GM12878 (cell line): ENCODE measurements around the gene EXOSC1. TPM values are rescaled to one million over a fixed set of nuclear protein-coding genes. Genes with fewer than 3 reads are reported as not detected.
A peak's percentile ranks its signal among the peaks of the same experiment; 100 is the strongest.

Experiments used
- ATAC-seq: fragments of 200-7000 bp; cut with Tn5 transposase; 3 replicates; pipeline ENCODE4 v1.9.1; 2020; ENCODE audit warnings: mild to moderate bottlenecking, moderate library complexity
- BruUV-seq: library from RNA; stranded (reverse); fragments of 400-500 nt; replicated peaks from 2 replicates; lab custom pipeline; 2021; lab: Mats Ljungman, UMichigan
- CTCF ChIA-PET: fragments of 300-600 bp; sonication (Branson Sonifier 250); formaldehyde crosslinking; extraction: SDS; loops from one replicate; lab custom pipeline; 2021; ENCODE audit warnings: inconsistent platforms; lab: Yijun Ruan, JAX
- POLR2A ChIA-PET: fragments of 350-600 bp; formaldehyde crosslinking; extraction: SDS; loops from one replicate; lab custom pipeline; 2021; ENCODE audit warnings: inconsistent platforms; lab: Charles Lee
- RAD21 ChIA-PET: fragments of 300-600 bp; sonication (Branson Sonifier 250); formaldehyde crosslinking; loops from one replicate; lab custom pipeline; 2023; ENCODE audit warnings: antibody characterized with exemption; ENCODE audit not compliant: unreplicated experiment; lab: Charles Lee
- SMC1A ChIA-PET: fragments of 300-600 bp; sonication (Branson Sonifier 250); formaldehyde crosslinking; loops from one replicate; lab custom pipeline; 2023; ENCODE audit not compliant: unreplicated experiment, uncharacterized antibody; lab: Charles Lee
- DNase-seq: peaks from one replicate; pipeline ENCODE4 v3.0.0-alpha.2; 2011; ENCODE audit warnings: low read depth, low spot score
- FAIRE-seq: peaks from 3 replicates; lab custom pipeline; 2011; peaks lifted over from hg19 to GRCh38; lab: Jason Lieb, UNC
- H2AFZ ChIP-seq: 2 replicates; pipeline ENCODE4 v1.6.0; 2011; ENCODE audit warnings: low read depth, low read length, control low read depth; ENCODE audit not compliant: control insufficient read depth
- H3K27ac ChIP-seq: 2 replicates; pipeline ENCODE4 v1.5.1; 2011; ENCODE audit warnings: control low read depth; ENCODE audit not compliant: control insufficient read depth, insufficient read depth
- H3K27me3 ChIP-seq, 2 experiments: replicated peaks in 1 of 2; 2 replicates each; pipeline versions ENCODE4 v1.6.0 to v1.6.1; 2011; ENCODE audit warnings: low read length in 1 of 2; ENCODE audit not compliant: control insufficient read depth in 2 of 2, insufficient read depth in 2 of 2
- H3K36me3 ChIP-seq, 2 experiments: 2 replicates each; pipeline ENCODE4 v1.5.1; 2011; ENCODE audit warnings: low read length in 1 of 2; ENCODE audit not compliant: control insufficient read depth in 2 of 2, insufficient read depth in 2 of 2
- H3K4me1 ChIP-seq: 2 replicates; pipeline ENCODE4 v1.6.1; 2011; ENCODE audit warnings: mild to moderate bottlenecking, low read length, moderate library complexity, mixed read lengths; ENCODE audit not compliant: control insufficient read depth, insufficient read depth
- H3K4me2 ChIP-seq: 2 replicates; pipeline ENCODE4 v1.6.0; 2011; ENCODE audit warnings: control low read depth; ENCODE audit not compliant: control insufficient read depth, insufficient read depth
- H3K4me3 ChIP-seq: fragments of 200-600 bp; sonication (generic); 2 replicates; pipeline ENCODE4 v1.5.1; 2016
- H3K79me2 ChIP-seq: 2 replicates; pipeline ENCODE4 v1.6.0; 2011; ENCODE audit warnings: low read length; ENCODE audit not compliant: control insufficient read depth, insufficient read depth
- H3K9ac ChIP-seq: 2 replicates; pipeline ENCODE4 v1.8.0; 2011; ENCODE audit warnings: low read length, control low read depth, mixed read lengths; ENCODE audit not compliant: control insufficient read depth, insufficient read depth
- H3K9me3 ChIP-seq: replicated peaks from 3 replicates; pipeline ENCODE4 v1.5.1; 2011; ENCODE audit warnings: mild to moderate bottlenecking, low read length; ENCODE audit not compliant: control insufficient read depth, insufficient read depth
- H4K20me1 ChIP-seq: 2 replicates; pipeline ENCODE4 v1.6.0; 2011; ENCODE audit not compliant: control insufficient read depth, insufficient read depth
- BCL3 ChIP-seq: IDR thresholded peaks from 2 replicates; pipeline ENCODE4 v1.6.1; 2011; ENCODE audit warnings: borderline replicate concordance, low read depth, mild to moderate bottlenecking, moderate library complexity, low read length; ENCODE audit not compliant: insufficient read depth, poor library complexity, severe bottlenecking
- CTCF ChIP-seq, 3 experiments: IDR thresholded peaks in 2 of 3; conservative IDR thresholded peaks in 1 of 3; 2 replicates each; pipeline ENCODE4 v1.5.1; 2011; ENCODE audit warnings: low read depth in 3 of 3, low read length in 3 of 3, mild to moderate bottlenecking in 3 of 3, control low read depth in 2 of 3, moderate library complexity in 2 of 3, inconsistent platforms in 1 of 3, mixed read lengths in 1 of 3; ENCODE audit not compliant: control insufficient read depth in 2 of 3, insufficient read depth in 1 of 3; ENCODE audit errors: extremely low read depth in 1 of 3
- EGR1 ChIP-seq, 2 experiments: IDR thresholded peaks; 1 replicate in 1 of 2; 2 replicates in 1 of 2; pipeline ENCODE4 v1.6.1; 2011 to 2012; ENCODE audit warnings: low read depth in 2 of 2, low read length in 2 of 2, borderline replicate concordance in 1 of 2, mild to moderate bottlenecking in 1 of 2, moderate library complexity in 1 of 2
- MTA2 ChIP-seq: fragments of 450-650 bp; IDR thresholded peaks from 2 replicates; pipeline ENCODE4 v1.6.1; 2016; ENCODE audit warnings: low read depth, mild to moderate bottlenecking, moderate library complexity
- PAX5 ChIP-seq: IDR thresholded peaks from 2 replicates; pipeline ENCODE4 v1.6.1; 2011; ENCODE audit warnings: low read depth, low read length, borderline replicate concordance
- RAD21 ChIP-seq: IDR thresholded peaks from 2 replicates; pipeline ENCODE4 v1.6.1; 2011; ENCODE audit warnings: mild to moderate bottlenecking, low read depth, low read length, moderate library complexity; ENCODE audit not compliant: insufficient read depth
- RAD51 ChIP-seq: fragments of 450-650 bp; IDR thresholded peaks from 2 replicates; pipeline ENCODE4 v1.6.1; 2016; ENCODE audit warnings: moderate library complexity, mild to moderate bottlenecking, inconsistent platforms
- SMC3 ChIP-seq: IDR thresholded peaks from 2 replicates; pipeline ENCODE4 v1.6.1; 2011; ENCODE audit warnings: low read length, improper control_type of control experiment, borderline replicate concordance
- ZBTB11 ChIP-seq: fragments of 450-650 bp; formaldehyde crosslinking; IDR thresholded peaks from 2 replicates; pipeline ENCODE4 v1.5.0; 2022; ENCODE audit warnings: mild to moderate bottlenecking, missing genetic modification characterization
- ZNF24 ChIP-seq: fragments of 450-650 bp; IDR thresholded peaks from 2 replicates; pipeline ENCODE4 v1.6.1; 2017; ENCODE audit warnings: antibody characterized with exemption, mild to moderate bottlenecking
- WGBS: methylation state at CpG from one replicate; pipeline ENCODE4 v1.1.6; 2016; ENCODE audit warnings: low lambda C conversion rate; ENCODE audit not compliant: insufficient replicate concordance, insufficient coverage; ENCODE audit errors: missing lambda C conversion rate; 5-methylcytosine and 5-hydroxymethylcytosine counted together
- in situ Hi-C: fragments of 300-500 bp; cut with MboI; formaldehyde crosslinking; loops from 9 replicates; pipeline ENCODE4 v1.14.3; 2018; ENCODE audit warnings: mixed read lengths
- intact Hi-C: fragments of 100-400 bp; cut with micrococcal nuclease; formaldehyde crosslinking; loops from one replicate; pipeline ENCODE4 v1.14.2; 2022; ENCODE audit not compliant: unreplicated experiment
- polyA plus RNA-seq, 11 experiments: library from polyadenylated mRNA; depleted of rRNA in 4 of 11; unstranded in 6 of 11; stranded (reverse) in 5 of 11; fragments of >200 nt; fragmentation: Nextera tagmentation in 4 of 11; fragmentation: Illumina TruSeq in 1 of 11; extraction: Ambion mirVana in 4 of 11; extraction: Trizol in 1 of 11; gene quantifications; 1 replicate in 1 of 11; 2 replicates in 10 of 11; pipeline versions ENCODE4 v1.2.1 to v1.2.3, GENCODE V29; 2011 to 2016; ENCODE audit warnings: inconsistent platforms in 2 of 11, missing spikeins in 2 of 11, low read depth in 1 of 11
- total RNA-seq, 4 experiments: library from RNA; depleted of rRNA in 3 of 4; stranded (reverse); fragments of >200 nt in 3 of 4; fragmentation: Illumina TruSeq in 1 of 4; extraction: Trizol in 1 of 4; gene quantifications; 2 replicates each; pipeline versions ENCODE4 v1.2.1 to v1.2.3, GENCODE V29; 2013 to 2021

EXOSC1 gene
- total and polyA plus RNA-seq, 10 of the 15 experiments (the other 5 are each of a cell fraction or from before 2014, with no cell fraction given), result 43.4 to 121 (median 75.1) TPM

GRCh38 chr10:97463363-97464132 lies 17.7 kb upstream of the EXOSC1 start:
- no peaks in the 10 kb centered on the region for H3K9me3 ChIP-seq
- DNase-seq, result peak; percentile 9
- H3K9ac ChIP-seq, result no peak overlapping the region
- ATAC-seq, result peak; percentile 87
- ChIA-PET SMC1A (interaction anchor here (0.6 to 2.1 kb wide), 3 partner anchors 90 to 185 kb away, joined by 3 to 6 read pairs (median 3); no protein-coding TSS in a partner anchor), CTCF (interaction anchor here (0.9 to 5.7 kb wide), 8 partner anchors 31 to 238 kb away, joined by 3 to 34 read pairs (median 4); no protein-coding TSS in a partner anchor), POLR2A (no interaction called here), RAD21 (interaction anchor here (1.8 kb wide), 1 partner anchor 90 kb away, joined by 7 read pairs; no protein-coding TSS in a partner anchor)
- FAIRE-seq, result no peak
- H3K27ac ChIP-seq, result no peak overlapping the region
- H3K4me1 ChIP-seq, result no peaks in the 10 kb centered on the region
- no peak overlapping the region for H2AFZ ChIP-seq
- no peak for TF ChIP-seq RAD51
- no peak for TF ChIP-seq BCL3
- TF ChIP-seq SMC3, result peak; percentile 61; the same call in 1 of the 2 replicates
- no peak for TF ChIP-seq PAX5
- TF ChIP-seq ZBTB11 (CRISPR knock-in tag), result no peak
- TF ChIP-seq MTA2, result no peak
- TF ChIP-seq EGR1 (IDR thresholded peaks at IDR 0.05; ENCODE audit: borderline replicate concordance in 1 of 2, low read depth in 2 of 2, low read length in 2 of 2), result no peak
- TF ChIP-seq RAD21, result peak; percentile 71
- TF ChIP-seq ZNF24, result no peak
- TF ChIP-seq CTCF (IDR thresholded peaks at IDR 0.05 in 2 of 3, conservative IDR thresholded peaks at IDR 0.05 in 1 of 3; ENCODE audit: control insufficient read depth in 2 of 3, extremely low read depth in 1 of 3, insufficient read depth in 1 of 3, low read depth in 3 of 3, low read length in 3 of 3), result peak; percentile 77 to 85 (median 84)
- H4K20me1 ChIP-seq, result no peaks in the 10 kb centered on the region
- peaks cover 36 to 48% of the 10 kb centered on the region in 2 experiments for H3K36me3 ChIP-seq
- in situ Hi-C loops (no loop called here), intact Hi-C loops (loop anchor here (1.0 to 5.0 kb wide), 2 partner anchors 90 to 149 kb away; no protein-coding TSS in a partner anchor)
- H3K27me3 ChIP-seq, result no peaks in the 10 kb centered on the region
- 84% methylated on average over 4 of the region's 4 CpGs for WGBS
- H3K4me2 ChIP-seq, result no peak overlapping the region
- BruUV-seq, result no TSS peak
- H3K4me3 ChIP-seq, result no peak overlapping the region
- no peaks in the 10 kb centered on the region for H3K79me2 ChIP-seq
